ENCODE results near the gene B4GALNT1. TPM values are rescaled to one million over a fixed set of nuclear protein-coding genes. Genes with fewer than 3 reads are reported as not detected.
A peak's percentile ranks its signal among the peaks of the same experiment; 100 is the strongest.

Gene B4GALNT1
- total and polyA plus RNA-seq, 8 donors, result 0.04 to 1.1 (median 0.47) TPM; not detected in 1

DNA sequence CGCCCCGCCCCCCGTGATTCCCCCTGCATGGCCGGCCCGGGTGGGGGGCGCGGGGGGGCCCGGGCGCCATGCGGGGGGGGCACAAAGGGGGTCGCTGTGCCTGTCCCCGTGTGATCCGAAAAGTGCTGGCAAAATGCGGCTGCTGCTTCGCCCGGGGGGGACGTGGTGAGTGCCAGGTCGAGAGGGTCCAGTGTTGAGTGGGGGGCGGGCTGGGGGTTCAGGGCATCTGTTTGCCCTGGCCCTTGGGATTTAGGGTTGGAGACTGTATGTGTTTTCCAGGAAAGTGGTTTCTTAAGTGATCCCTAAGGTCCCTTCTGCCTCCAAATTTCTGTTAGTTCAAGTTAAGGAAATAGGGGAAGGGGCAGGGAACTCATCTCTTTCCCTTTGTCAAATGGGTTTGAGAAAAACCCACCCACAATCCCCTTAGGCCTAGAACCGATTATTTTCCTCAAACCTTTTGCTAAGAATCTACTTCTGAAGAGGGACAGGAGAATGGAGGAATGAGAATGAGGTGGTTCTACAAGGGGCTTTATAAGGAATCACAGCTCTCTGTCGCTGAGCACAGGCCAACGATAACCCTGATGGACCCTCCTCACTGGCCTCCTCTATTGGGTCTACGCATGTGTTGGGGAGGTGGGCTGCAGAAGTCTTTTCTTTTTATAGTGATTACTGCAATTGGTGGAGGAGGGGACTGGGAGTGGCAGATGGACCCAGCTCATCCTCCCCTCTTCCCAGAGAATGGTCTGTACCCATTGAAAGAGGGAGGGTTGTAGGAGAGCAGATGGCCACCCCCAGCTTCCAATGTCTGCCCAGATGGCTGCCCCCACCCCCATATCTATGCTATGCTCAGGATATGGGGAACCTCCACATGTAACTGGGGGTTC, 20.9 kb downstream of the B4GALNT1 start:
- Histone ChIP-seq H3K27me3 (no peaks in the 10 kb centered on the region), H3K36me3 (no peaks in the 10 kb centered on the region), H3K4me3 (peak overlapping the region; percentile 45 to 87 (median 64)), H3K4me1 (no peaks in the 10 kb centered on the region), H3K27ac (no peak overlapping the region), H3K9me3 (no peaks in the 10 kb centered on the region)
- intact Hi-C loops (cut with DNase I), result no loop called here
- DNase-seq (no peak), FAIRE-seq (no peak), ATAC-seq (no peak)
- TF ChIP-seq, protein P1, sequence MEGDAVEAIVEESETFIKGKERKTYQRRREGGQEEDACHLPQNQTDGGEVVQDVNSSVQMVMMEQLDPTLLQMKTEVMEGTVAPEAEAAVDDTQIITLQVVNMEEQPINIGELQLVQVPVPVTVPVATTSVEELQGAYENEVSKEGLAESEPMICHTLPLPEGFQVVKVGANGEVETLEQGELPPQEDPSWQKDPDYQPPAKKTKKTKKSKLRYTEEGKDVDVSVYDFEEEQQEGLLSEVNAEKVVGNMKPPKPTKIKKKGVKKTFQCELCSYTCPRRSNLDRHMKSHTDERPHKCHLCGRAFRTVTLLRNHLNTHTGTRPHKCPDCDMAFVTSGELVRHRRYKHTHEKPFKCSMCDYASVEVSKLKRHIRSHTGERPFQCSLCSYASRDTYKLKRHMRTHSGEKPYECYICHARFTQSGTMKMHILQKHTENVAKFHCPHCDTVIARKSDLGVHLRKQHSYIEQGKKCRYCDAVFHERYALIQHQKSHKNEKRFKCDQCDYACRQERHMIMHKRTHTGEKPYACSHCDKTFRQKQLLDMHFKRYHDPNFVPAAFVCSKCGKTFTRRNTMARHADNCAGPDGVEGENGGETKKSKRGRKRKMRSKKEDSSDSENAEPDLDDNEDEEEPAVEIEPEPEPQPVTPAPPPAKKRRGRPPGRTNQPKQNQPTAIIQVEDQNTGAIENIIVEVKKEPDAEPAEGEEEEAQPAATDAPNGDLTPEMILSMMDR (IDR thresholded peaks at IDR 0.05), result no peak
- 17 to 35% methylated on average over 12 to 22 of the region's 23 CpGs for WGBS, 2 donors

DNA sequence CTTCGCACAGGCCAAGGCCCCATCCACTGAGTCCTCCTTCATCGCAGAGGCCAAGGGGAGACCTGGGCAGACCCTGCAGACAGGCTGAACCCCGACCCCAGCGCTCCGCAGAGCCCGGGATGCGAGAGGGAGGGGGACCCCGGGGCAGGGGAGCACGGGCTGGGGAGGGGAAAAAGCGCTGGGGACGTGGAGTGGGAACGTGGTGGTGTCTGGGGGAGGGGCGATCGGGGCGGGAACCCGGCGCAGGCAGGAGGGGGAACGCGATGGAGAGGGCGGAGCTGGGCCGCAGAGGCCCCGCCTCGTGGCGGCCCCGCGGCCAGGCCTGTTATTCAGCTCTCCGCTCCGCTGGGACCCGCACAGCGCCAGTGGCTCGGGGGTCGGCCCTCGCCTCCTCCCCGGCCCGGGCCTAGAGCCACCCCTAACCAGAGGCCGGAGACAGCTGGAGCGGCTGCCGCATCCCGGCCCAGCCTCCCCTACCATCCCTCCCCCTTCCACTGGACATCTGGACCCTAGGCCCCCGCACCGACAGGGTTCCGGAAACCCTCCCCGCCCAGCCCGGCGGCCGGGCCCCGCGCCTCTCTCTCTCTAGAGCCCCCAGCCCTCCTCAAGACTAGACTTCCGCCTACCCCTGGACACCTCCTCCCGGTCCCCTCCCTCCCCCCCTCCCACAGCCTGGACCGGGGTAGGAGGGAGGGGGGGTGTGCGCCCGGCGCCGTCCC, 21.7 kb downstream of the B4GALNT1 start, which contains the start of gene ARHGEF25:
TSS of gene ARHGEF25 (plus strand) at position 328 of the 719 bp plus-strand sequence. CDS start 460 bp downstream, outside the sequence.
- Histone ChIP-seq H3K27me3 (no peaks in the 10 kb centered on the region), H3K4me3 (peak within 1 kb of the TSS; percentile 45 to 87 (median 64)), H3K36me3 (no peaks in the 10 kb centered on the region), H3K4me1 (no peaks in the 10 kb centered on the region), H3K9me3 (no peaks in the 10 kb centered on the region), H3K27ac (no peak within 1 kb of the TSS)
- FAIRE-seq (no peak), ATAC-seq (peak; percentile 86 to 95 (median 88)), DNase-seq (peak; percentile 55 to 85 (median 67))
- intact Hi-C loops (cut with DNase I), result no loop called here
- WGBS, 2 donors, result 0 to 1% methylated on average over 22 to 55 of the region's 55 CpGs
- TF ChIP-seq, protein P1 (IDR thresholded peaks at IDR 0.05), result no peak

DNA sequence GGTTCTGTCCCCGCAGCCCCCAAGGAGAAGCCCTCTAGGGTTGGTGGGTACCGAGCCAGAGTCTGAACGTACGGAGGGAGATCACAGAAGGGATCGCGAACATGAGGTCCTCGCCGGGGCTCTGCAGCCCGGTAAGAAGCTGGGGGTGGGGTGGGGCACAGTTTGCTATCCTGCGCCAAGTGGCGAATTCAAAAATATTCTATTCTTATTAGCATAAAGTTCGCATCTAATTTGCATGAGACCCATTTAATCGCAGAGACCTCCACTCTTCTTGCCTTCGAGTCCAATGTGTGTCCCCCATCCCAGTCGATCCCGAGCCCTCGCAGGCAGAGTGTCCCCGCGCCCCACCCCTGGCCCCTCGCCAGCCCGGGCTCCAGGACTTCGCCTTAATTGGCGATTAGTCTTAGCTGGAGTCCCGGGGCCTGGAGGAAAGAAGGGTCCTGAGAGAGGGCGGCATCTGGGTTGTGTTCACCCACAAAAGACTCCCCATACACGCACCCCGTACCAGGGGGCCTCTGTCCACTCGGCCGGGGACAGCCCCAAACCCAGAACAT, 22.4 kb downstream of the B4GALNT1 start:
- Histone ChIP-seq H3K9me3 (no peaks in the 10 kb centered on the region), H3K36me3 (no peaks in the 10 kb centered on the region), H3K4me1 (no peaks in the 10 kb centered on the region), H3K27me3 (no peaks in the 10 kb centered on the region), H3K27ac (no peak overlapping the region), H3K4me3 (peak overlapping the region in 2 of 4 donors; percentile 69 to 87)
- ATAC-seq (peak in 2 of 4 donors; percentile 15 to 25), FAIRE-seq (no peak), DNase-seq (peak in 2 of 6 donors; percentile 59 to 80)
- intact Hi-C loops (cut with DNase I), result no loop called here
- WGBS, 2 donors, result 15% methylated on average over 29 of the region's 29 CpGs
- TF ChIP-seq, protein P1 (IDR thresholded peaks at IDR 0.05), result no peak

DNA sequence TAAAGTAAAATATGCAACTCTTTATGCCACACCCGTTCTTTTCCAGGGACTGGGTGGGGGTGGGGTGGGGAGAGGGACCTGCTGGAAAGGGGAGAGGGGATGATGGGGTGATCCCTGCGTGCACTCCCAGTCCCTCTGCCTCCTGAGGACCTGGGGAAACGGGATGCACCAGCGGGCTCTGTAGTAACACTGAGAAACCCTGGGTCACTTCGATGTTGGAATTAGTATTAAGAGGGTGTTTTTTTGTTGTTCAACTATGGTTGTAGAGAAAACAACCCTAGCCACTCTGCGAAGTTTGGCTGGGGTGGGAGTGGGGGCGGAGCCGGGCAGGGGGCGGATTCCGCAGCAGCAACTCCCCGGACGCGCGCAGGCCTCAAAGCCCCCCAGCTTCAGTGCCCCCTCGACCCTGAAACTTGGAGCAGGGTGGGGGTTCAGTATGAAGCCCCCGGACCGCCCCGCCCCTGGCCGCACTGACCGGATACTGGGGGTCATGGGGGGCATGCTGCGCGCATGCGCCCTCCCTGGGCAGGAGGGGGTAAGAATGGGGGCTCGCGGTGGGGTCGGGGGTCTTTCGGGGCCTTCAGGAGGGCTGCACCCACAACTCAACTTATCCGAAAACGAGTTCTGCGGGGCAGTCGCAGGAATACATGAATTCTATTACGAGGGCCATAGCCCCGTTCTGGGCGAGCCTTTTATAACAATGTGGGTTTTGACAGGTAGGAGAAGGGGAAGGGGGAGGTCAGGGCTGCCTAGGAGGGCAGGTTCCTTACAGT, 23.0 kb downstream of the B4GALNT1 start:
- intact Hi-C loops (cut with DNase I), result no loop called here
- FAIRE-seq, result no peak
- no peak for ATAC-seq
- 39 to 41% methylated on average over 32 to 34 of the region's 34 CpGs for WGBS, 2 donors
- Histone ChIP-seq H3K4me1 (no peaks in the 10 kb centered on the region), H3K27me3 (no peaks in the 10 kb centered on the region), H3K9me3 (no peaks in the 10 kb centered on the region), H3K27ac (no peak overlapping the region), H3K4me3 (no peak overlapping the region), H3K36me3 (no peaks in the 10 kb centered on the region)
- DNase-seq, result no peak
- TF ChIP-seq, protein P1 (IDR thresholded peaks at IDR 0.05), result no peak
